Stimulated activated CD8-positive, alpha-beta memory T cell treated with anti-CD3 and anti-CD28 coated beads, Interleukin-15, amount 100 ng/mL, for 24 hours (primary cell): ENCODE data around the gene ZBTB4.
A peak's percentile ranks its signal among the peaks of the same experiment; 100 is the strongest.

Source experiments
- DNase-seq: peaks from one replicate; pipeline ENCODE4 v3.0.0-alpha.2; 2020; ENCODE audit warnings: low read depth

The ZBTB4 gene

DNA sequence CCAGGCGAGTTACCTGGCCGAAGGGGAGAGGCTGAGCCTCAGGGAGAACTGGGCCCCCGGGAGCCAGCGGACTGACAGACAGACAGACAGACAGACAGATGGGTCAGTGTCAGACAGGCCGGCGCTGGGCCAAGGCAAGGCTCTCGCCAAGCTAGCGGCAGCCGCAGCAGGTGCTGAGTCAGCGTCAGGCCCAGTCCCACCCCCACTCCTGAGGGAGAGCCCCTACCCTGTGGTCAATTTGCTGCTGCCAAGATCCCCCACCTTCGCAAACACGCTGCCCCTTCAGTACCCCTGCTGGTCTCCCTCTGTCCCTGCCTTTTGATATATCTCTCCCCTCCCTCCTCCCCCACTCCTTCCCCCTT is 38.6 kb downstream of the ZBTB4 start:
- DNase-seq = no peak

DNA sequence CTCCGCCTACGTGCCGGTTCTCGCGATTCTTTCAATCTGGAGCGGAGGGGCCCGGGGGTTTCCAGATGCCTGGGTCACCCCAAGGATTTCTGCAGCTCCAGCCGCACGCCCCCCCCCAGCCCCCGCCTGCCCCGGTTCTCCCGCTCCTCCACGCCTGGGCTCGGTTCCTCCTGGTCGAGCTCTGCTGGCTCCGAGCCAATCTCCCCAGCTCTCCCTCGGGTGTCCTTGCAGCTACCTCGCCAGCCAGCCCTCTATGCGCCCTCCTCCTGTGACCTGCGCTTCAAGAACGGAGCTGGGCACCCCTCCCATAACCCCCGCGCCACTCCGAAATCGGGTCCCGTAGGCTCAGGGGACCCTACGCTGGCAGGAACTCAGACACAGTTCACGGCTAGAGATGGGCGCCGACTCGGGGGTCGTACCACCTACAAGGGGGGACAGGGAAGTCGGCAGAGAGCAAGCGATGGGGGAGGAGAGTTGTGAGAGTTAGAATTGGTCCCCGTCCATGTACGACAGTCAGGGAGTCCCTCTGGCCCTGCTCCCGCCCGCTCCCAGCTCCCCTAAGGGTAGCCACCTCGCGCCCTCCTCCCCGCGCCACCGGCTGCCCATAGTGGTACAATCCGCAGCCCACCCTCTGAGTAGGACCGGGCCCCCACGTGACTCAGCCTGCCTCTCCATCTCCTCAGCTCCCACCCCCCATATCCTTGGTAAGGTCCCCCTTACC is 39.2 kb downstream of the ZBTB4 start:
- DNase-seq = no peak

DNA sequence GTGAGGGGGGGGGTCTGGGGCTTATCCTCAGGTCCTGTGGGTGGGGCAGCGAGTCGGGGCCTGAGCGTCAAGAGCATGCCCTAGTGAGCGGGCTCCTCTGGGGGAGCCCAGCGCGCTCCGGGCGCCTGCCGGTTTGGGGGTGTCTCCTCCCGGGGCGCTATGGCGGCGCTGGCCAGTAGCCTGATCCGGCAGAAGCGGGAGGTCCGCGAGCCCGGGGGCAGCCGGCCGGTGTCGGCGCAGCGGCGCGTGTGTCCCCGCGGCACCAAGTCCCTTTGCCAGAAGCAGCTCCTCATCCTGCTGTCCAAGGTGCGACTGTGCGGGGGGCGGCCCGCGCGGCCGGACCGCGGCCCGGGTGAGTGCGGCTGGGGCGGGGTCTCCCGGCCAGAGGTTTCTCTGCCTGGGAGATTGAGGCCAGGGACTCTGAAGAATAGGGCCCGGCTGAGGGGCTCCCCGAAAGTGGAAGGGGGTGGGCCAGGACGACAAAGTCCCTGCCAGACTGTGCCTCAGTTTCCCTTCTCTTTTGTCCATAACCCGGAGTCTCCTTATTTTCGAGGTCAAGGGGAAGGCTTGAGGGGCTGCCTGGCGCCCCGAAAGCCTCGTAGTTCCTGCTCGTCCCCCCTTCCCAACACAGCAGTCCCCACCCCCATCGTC is 39.8 kb downstream of the ZBTB4 start, which contains the start of gene FGF11:
Gene FGF11 (plus strand): TSS at position 51 of the 651 bp plus-strand sequence. CDS start 109 bp downstream, at position 160.
- no peak for DNase-seq

DNA sequence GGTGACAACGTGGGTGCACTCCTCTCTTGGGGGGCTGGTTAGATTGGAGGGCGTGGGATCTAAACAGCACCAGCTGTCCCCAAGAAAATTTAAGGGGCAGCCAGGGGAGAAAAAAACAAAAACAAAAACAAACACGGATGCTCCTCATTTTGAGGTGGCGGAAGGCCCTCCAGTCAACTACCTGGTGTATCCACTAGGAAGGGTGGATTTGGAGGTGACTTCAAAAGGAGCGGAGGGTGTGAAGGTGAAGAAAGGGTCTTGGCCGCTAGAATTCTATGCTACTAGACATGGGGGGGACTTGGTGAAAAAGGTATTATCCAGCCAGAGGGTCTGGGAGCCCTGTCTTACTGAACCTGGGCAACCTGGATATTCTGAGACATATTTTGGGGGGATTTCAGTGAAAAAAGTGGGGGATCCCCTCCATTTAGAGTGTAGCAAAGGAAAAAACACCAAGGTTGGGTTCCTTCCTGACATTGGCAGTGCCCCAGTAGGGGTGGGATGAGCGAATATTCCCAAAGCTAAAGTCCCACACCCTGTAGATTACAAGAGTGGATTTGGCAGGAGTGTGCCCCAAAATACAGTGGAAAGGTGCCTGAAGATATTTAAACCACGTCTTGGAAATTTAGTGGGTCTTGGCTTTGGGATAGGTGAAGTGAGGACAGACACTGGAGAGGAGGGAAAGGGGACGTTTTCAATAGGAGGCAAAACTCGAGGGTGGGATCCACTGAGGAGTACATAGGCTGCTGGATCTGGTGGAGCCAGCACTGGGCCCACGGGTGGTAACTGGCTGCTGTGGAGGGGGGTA is 40.6 kb downstream of the ZBTB4 start:
- DNase-seq = no peak

DNA sequence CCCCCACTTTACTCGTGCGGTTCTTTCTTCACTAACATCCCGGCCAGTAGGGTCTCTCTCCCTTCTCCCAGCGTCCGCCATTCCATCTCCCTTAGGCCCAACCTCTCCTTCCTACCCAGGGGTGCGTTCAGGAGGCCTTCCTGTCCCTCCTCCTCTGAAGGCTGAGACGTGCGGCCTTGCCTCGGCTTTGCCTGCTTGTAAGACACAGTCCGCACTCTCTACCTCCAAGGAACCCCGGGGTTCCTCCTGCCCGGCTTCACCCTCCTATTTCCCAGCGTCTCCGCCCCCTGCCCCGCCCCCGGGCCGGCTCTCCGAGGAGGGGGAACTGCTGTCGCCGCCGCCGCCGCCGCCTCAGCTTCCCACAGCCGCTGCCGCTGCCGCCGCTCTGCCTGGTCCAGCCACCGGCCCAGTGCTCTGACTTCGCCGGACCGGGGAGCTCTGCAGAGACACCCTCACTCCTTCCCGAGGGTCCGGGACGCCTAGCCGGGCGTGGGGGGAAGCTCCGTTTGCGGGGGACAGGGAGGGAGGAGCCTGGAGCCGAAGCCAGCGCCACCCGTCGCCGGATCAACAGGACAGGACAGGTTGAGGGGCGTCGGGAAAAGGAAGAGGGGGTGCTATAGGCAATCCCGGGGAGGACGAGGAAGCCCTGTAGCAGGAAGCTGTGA is 41.3 kb downstream of the ZBTB4 start:
- peak; percentile 21 for DNase-seq

DNA sequence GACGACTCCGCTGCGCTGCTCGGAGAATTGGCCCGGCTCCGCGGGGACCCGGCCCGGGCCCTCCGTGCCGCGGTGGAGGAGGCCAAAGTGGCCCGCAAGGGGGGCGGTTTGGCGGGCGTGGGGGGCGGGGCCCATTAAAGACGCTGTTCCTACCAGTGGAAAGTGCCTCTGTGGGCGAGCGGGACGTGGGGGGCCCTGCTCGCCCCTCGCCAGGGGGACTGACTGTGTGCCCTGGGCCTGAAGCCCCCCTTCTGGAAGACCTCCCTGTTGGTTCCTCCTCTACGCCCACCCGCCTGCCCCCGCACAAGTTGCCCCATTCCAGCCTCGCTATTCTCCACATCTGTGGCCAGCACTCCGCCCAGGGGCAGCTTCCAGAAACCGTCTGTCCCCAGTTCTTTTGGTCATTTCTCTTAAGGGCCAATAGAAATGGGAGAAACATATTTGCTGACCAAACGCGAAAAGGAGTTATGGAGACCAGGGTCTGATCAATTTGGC is 42.0 kb downstream of the ZBTB4 start:
- no peak for DNase-seq

DNA sequence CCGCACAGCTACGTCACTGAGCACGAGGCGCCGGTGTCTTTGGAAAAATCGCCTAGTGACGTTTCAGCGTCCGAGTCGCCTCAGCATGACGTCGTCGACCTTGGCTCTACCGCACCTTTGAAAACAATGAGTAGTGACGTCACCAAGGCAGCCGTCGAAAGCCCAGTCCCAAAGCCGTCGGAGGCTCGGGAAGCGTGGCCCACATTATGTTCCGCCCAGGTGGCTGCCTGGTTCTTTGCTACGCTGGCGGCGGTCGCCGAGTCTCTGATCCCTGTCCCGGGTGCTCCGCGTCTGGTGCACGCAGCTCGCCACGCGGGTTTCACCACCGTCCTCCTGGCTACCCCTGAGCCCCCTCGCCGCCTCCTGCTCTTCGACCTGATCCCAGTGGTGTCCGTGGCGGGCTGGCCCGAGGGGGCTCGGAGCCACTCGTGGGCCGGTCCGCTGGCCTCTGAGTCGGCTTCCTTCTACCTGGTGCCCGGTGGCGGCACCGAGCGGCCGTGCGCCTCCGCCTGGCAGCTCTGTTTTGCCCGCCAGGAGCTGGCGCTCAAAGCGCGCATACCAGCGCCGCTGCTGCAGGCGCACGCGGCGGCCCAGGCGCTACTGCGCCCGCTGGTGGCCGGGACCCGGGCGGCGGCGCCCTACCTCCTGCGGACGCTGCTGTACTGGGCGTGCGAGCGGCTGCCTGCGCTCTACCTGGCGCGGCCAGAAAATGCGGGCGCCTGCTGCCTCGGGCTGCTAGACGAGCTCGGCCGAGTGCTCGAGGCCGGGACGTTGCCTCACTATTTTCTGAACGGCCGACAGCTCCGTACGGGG is 42.7 kb downstream of the ZBTB4 start:
- peak; percentile 63 for DNase-seq

DNA sequence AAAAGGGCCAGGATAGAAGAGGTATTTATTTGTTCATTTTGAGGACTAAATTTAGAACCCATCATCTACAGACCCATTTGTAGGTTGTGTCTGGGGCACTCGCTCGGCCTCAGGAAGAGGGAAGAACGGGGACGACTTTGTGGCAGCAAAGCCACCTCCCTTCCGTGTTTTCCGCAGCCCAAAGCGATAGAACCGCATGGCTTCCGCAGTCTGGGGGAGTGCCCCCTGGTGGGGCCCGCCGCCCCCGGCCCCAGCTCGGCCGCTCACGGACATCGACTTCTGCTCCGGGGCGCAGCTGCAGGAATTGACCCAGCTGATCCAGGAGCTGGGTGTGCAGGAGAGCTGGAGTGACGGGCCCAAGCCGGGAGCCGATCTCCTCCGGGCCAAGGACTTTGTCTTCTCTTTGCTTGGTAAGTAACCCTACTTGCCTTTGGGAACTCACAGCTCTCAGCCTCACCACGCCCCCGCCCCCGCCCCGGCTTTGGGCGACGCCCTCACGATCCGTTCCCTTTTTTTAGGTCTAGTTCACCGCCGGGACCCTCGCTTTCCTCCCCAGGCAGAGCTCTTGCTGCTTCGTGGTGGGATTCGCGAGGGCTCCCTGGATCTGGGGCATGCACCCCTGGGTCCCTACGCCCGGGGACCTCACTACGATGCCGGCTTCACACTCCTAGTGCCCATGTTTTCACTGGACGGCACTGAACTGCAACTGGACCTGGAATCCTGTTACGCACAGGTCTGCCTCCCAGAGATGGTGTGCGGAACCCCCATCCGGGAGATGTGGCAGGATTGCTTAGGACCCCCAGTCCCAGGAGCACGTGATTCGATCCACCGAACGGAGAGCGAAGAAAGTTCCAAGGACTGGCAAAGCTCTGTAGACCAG is 43.5 kb downstream of the ZBTB4 start:
- DNase-seq = peak; percentile 21

DNA sequence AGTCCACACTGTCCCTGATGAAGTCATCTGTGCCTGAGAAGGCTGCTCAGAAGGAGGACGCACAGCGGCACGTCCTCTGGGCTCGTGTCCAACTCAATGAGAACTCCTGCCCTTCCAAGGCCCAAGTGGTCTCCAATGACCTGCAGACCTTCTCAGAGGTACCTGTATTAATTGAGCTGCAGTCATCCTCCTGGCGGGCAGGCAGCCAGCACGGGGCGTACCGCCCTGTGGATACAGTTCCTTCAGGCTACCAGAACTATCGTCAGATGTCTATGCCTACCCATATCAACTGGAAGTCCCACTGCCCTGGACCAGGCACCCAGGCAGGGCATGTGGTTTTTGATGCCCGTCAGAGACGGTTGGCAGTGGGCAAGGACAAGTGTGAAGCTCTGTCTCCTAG is 47.1 kb downstream of the ZBTB4 start:
- no peak for DNase-seq

DNA sequence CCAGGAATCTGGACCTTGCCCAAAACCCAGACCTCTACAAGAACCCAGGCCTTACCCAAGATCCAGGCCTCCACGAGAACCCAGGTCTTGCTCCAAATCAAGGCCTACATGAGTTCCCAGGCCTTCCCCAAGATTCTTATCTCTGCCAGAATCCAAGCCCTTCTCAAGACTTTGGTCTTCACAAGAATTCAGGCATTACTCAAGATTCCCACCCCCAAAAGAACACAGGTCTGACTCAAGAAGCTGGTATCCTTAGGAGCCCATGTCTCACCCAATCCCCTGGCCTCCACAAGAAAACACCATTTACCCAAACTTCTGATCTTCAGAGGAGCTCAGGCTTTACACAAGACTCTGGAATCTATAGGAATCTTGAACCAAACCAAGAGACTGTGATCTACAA is 48.2 kb downstream of the ZBTB4 start:
- DNase-seq = no peak

DNA sequence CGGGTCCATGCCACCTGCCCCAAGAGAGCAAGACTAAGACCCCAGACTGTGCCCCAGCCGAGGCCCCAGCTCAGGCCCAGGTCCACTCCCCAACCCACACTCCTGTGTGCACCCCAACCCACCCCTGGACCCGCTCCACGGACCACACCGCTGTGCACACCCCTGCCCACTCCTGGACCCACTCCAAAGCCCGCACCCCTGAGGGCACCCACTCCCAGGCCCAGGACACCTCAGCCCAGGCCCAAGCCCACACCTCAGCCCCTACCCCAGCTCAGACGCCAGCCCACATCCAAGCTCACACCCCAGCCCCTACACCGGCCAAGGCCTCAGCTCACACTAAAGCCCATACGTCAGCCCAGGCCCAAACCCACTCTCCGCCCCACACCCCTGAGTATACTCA is 49.7 kb downstream of the ZBTB4 start:
- no peak for DNase-seq

DNA sequence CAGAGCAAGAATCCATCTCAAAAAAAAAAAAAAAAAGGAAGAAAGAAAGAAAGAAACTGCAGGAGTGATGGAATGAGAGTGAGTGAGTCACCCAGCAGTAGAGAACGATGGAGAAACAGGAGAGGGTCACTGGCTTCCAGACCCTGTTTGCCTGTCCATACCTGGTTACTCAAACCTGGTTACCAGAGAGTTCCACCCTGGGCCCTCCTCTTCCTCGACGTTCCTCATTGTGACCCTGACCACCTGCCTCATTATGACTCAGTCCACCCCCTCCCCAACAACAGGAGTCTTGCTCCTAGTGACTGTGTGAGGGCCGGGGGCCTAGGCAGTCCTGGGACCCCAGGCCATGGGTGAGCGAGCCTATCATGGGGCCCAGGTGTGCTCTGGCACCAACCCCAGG is 50.9 kb downstream of the ZBTB4 start, which contains the start of gene SPEM3:
Gene SPEM3 (plus strand): TSS at position 301 of the 400 bp plus-strand sequence. CDS start 46 bp downstream, at position 347.
- no peak for DNase-seq

DNA sequence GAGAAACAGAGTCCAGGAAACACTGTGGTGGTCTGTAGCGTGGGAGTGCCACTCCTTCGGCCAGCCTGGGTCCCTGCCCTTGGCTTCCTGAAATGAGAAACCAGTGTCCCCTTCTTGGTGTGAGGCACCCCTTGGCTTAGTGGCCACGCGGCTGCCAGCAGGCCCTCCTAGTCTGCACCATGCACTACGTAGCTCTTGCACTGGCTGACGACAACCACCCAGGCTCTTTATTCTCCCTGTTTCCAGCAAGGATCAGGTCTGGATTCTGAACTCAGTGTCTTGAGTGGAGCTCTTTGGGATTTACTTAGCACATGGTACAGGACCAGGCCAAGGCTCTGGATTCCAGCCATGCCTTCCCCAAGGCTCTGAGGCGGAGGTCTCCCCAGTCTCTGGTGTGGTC is 51.9 kb downstream of the ZBTB4 start:
- no peak for DNase-seq

DNA sequence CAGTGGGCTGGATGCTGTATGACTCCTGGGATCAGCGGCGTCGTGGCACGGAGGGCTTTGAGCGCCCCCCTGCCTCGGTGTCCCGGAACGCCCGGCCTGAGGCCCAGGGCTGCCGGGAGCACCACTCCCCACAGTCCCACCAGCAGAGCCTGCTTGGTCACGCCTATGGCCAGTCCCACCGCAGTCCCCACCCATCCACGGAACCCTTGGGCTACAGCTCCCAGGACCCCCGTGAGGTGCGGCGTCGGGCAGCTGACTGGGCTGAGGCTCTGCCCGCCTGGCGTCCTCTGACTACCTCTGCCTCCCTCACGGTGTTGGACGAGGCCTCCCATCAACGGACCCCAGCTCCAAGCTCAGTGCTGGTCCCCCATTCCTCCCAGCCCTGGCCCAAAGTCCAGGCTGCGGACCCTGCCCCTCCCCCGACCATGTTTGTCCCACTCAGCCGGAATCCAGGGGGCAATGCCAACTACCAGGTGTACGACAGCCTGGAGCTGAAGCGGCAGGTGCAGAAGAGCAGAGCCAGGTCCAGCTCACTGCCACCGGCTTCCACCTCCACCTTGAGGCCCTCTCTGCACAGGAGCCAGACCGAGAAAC is 52.4 kb downstream of the ZBTB4 start:
- no peak for DNase-seq

DNA sequence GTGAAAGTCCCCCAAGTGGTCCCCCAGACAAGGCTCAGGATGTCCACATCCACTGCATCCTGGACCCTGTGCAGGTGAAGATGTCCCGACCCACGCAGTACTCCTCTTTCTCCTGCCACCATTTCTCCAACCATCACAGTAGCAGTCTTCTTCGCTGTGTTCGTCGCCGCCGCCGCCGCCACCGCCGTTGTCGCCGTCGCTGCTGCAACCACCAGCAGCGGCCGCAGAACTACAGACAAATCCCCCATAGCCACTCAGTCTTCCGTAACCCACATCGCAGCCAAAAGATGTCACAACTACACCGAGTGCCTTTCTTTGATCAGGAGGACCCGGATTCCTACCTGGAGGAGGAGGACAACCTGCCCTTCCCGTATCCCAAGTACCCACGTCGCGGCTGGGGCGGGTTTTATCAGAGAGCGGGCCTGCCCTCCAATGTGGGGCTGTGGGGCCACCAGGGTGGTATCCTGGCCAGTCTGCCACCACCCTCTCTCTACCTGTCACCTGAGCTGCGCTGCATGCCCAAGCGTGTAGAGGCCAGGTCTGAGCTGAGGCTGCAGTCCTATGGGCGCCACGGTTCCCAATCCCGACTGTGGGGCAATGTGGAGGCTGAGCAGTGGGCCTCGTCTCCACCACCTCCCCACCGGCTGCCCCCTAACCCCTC is 53.1 kb downstream of the ZBTB4 start:
- no peak for DNase-seq

DNA sequence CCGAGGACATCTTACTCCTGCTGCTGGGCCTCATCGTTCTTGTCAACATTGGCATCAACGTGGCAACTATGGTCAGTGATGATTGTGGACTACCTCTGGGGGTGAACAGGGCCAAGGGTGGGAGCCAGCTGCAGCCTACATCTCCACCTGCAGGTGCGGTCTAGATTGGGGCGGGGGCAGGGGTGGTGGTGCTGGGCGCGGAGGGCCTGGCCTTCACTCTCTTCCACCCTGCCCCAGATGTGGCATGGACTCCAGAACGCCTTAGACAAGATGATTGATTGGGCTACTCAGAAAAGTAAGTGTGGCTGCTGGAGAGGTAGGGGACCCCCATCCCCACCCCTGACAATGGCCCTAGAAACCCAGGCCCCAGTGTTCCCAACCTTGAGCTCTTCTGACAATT is 53.7 kb downstream of the ZBTB4 start:
- DNase-seq = no peak

DNA sequence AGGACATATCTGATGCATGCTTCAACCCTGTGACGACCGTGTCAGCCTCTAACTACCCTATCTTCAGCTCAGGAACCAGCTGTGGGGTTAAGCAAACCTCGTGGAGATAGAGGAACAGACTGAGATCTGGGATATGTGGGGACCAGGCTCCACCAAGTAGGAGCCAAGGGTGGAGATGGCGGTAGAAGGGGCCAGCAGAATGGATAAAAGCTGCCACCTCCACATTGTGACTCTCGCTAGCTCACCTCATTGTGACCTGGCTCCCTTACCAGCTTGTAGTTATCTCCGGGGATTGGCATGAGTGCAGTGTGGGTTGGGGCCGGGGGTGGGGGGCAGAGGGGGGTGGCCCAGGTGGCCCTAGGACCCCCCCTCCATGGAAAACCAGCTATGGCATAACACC is 54.1 kb downstream of the ZBTB4 start, which contains the start of gene SPEM2:
Gene SPEM2 (plus strand): TSS at position 301 of the 400 bp plus-strand sequence. CDS start 73 bp downstream, at position 374.
- DNase-seq = no peak

DNA sequence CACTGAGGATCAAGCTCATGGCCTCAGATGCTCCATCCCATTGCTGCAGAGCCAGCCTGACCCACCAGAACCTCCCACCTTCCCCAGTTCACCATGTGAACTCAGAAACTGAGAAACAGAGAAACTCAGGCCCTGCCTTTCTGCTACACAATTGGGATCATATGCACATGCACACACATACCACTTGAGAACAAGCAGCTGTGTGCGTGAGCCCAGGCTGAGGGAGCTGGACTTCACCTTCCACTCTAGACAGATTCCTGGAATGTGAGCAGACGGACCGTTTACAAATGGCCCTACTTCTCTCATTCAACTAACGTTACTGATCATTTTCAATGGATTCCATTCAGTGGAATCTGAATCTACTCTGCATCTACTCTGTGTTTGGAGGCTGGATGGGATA is 55.8 kb downstream of the ZBTB4 start:
- DNase-seq = no peak

DNA sequence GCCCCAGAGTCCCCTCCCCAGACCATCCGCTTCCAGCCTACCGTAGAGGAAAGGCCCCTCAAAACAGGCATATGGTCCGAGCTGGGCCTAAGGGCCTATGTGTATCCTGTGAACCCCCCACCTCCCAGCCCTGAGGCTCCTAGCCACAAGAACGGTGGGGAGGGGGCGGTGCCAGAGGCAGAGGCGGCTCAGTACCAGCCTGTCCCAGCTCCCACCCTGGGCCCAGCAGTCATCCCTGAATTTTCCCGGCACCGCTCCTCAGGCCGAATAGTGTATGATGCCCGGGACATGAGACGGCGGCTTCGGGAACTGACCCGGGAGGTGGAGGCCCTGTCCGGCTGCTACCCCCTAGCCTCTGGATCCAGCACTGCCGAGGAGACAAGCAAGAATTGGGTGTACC is 58.2 kb downstream of the ZBTB4 start:
- DNase-seq = no peak
